H1 (cell line): ENCODE data around the gene PNLDC1.

Experiments
- EZH2 ChIP-seq: fragments of 200-600 bp; sonication (generic); IDR thresholded peaks from 2 replicates; pipeline ENCODE4 v1.7.1; 2012; ENCODE audit warnings: low read depth, mild to moderate bottlenecking, moderate library complexity, low read length, inconsistent platforms; ENCODE audit not compliant: severe bottlenecking
- JUN ChIP-seq: IDR thresholded peaks from 2 replicates; pipeline ENCODE4 v1.6.1; 2011; ENCODE audit warnings: low read depth, mild to moderate bottlenecking, improper control_type of control experiment, low read length
- POLR2A ChIP-seq, 2 experiments: IDR thresholded peaks; 1 replicate in 1 of 2; 2 replicates in 1 of 2; pipeline ENCODE4 v1.6.1; 2011; ENCODE audit warnings: low read depth in 2 of 2, low read length in 2 of 2, mild to moderate bottlenecking in 2 of 2; ENCODE audit errors: control extremely low read depth in 1 of 2
- POLR2AphosphoS5 ChIP-seq: IDR thresholded peaks from 2 replicates; pipeline ENCODE4 v1.6.1; 2011; ENCODE audit warnings: low read depth, low read length
- SP2 ChIP-seq: IDR thresholded peaks from 2 replicates; pipeline ENCODE4 v1.6.1; 2012; ENCODE audit warnings: mild to moderate bottlenecking, low read length, inconsistent platforms
- TBP ChIP-seq: IDR thresholded peaks from 2 replicates; pipeline ENCODE4 v1.6.1; 2011; ENCODE audit warnings: low read depth, low read length, improper control_type of control experiment
- TEAD4 ChIP-seq: IDR thresholded peaks from 2 replicates; pipeline ENCODE4 v1.6.1; 2012; ENCODE audit warnings: low read depth, low read length, inconsistent platforms, mixed read lengths
- YY1 ChIP-seq: IDR thresholded peaks from 2 replicates; pipeline ENCODE4 v1.6.1; 2011; ENCODE audit warnings: low read depth, mild to moderate bottlenecking, low read length
- TF ChIP-seq, protein P1 (sequence below), 3 experiments: IDR thresholded peaks; 1 replicate in 2 of 3; 2 replicates in 1 of 3; pipeline versions ENCODE4 v1.5.1 to v1.6.1; 2011; ENCODE audit warnings: low read length in 3 of 3, mild to moderate bottlenecking in 3 of 3, inconsistent platforms in 2 of 3, low read depth in 1 of 3, moderate library complexity in 1 of 3; ENCODE audit not compliant: insufficient read depth in 1 of 3; ENCODE audit errors: control extremely low read depth in 1 of 3

GRCh38 chr6:159837511-159837910, 37.4 kb downstream of the PNLDC1 start:
- TF ChIP-seq, protein P1, sequence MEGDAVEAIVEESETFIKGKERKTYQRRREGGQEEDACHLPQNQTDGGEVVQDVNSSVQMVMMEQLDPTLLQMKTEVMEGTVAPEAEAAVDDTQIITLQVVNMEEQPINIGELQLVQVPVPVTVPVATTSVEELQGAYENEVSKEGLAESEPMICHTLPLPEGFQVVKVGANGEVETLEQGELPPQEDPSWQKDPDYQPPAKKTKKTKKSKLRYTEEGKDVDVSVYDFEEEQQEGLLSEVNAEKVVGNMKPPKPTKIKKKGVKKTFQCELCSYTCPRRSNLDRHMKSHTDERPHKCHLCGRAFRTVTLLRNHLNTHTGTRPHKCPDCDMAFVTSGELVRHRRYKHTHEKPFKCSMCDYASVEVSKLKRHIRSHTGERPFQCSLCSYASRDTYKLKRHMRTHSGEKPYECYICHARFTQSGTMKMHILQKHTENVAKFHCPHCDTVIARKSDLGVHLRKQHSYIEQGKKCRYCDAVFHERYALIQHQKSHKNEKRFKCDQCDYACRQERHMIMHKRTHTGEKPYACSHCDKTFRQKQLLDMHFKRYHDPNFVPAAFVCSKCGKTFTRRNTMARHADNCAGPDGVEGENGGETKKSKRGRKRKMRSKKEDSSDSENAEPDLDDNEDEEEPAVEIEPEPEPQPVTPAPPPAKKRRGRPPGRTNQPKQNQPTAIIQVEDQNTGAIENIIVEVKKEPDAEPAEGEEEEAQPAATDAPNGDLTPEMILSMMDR (IDR thresholded peaks at IDR 0.05; ENCODE audit: control extremely low read depth in 1 of 3, insufficient read depth in 1 of 3, low read depth in 1 of 3, low read length in 3 of 3): no peak
- TF ChIP-seq POLR2AphosphoS5: no peak
- no peak for TF ChIP-seq POLR2A (IDR thresholded peaks at IDR 0.05; ENCODE audit: control extremely low read depth in 1 of 2, low read depth in 2 of 2, low read length in 2 of 2)
- TF ChIP-seq EZH2: no peak
- TF ChIP-seq TEAD4: no peak
- no peak for TF ChIP-seq JUN
- TF ChIP-seq TBP: no peak
- no peak for TF ChIP-seq SP2
- no peak for TF ChIP-seq YY1
